GM23248 (cell line): ENCODE measurements around the gene DYNC1H1. TPM values are rescaled to one million over a fixed set of nuclear protein-coding genes. Genes with fewer than 3 reads are reported as not detected.
A peak's percentile ranks its signal among the peaks of the same experiment; 100 is the strongest.
"Not testable (repeated sequence)": the region's sequence is repeated elsewhere in the genome, so short reads cannot be mapped to it uniquely, and the experiment has no call there.

Source experiments
- DNase-seq: peaks from one replicate; pipeline ENCODE4 v3.0.0-alpha.2; 2015
- H2AFZ ChIP-seq: fragments of 200-600 bp; sonication (generic); 2 replicates; pipeline ENCODE4 v1.6.1; 2016; ENCODE audit warnings: antibody characterized with exemption
- H3F3A ChIP-seq: fragments of 200-600 bp; sonication (generic); 2 replicates; pipeline ENCODE4 v1.6.1; 2016; ENCODE audit warnings: mild to moderate bottlenecking, antibody characterized with exemption, mixed run types; ENCODE audit not compliant: insufficient read depth
- H3K27ac ChIP-seq: fragments of 200-600 bp; sonication (generic); 2 replicates; pipeline ENCODE4 v1.5.1; 2016; ENCODE audit warnings: mild to moderate bottlenecking
- H3K27me3 ChIP-seq: fragments of 200-600 bp; sonication (generic); replicated peaks from 2 replicates; pipeline ENCODE4 v1.6.1; 2016; ENCODE audit warnings: mild to moderate bottlenecking; ENCODE audit not compliant: insufficient read depth
- H3K36me3 ChIP-seq: fragments of 200-600 bp; sonication (generic); 2 replicates; pipeline ENCODE4 v1.6.1; 2016; ENCODE audit warnings: low read depth, mild to moderate bottlenecking
- H3K4me1 ChIP-seq: fragments of 200-600 bp; sonication (generic); 2 replicates; pipeline ENCODE4 v1.6.1; 2016; ENCODE audit warnings: mild to moderate bottlenecking; ENCODE audit not compliant: insufficient read depth
- H3K4me2 ChIP-seq: fragments of 200-600 bp; sonication (generic); one replicate; pipeline ENCODE4 v1.6.1; 2016; ENCODE audit warnings: mild to moderate bottlenecking; ENCODE audit not compliant: unreplicated experiment
- H3K4me3 ChIP-seq: fragments of 200-600 bp; sonication (generic); 2 replicates; pipeline ENCODE4 v1.5.1; 2016; ENCODE audit warnings: mild to moderate bottlenecking
- H3K79me2 ChIP-seq: fragments of 200-600 bp; sonication (generic); 2 replicates; pipeline ENCODE4 v1.6.1; 2016; ENCODE audit warnings: mild to moderate bottlenecking; ENCODE audit not compliant: insufficient read depth
- H3K9ac ChIP-seq: fragments of 200-600 bp; sonication (generic); 2 replicates; pipeline ENCODE4 v1.6.1; 2016; ENCODE audit warnings: mild to moderate bottlenecking
- H3K9me2 ChIP-seq: fragments of 200-600 bp; sonication (generic); 2 replicates; pipeline ENCODE4 v1.6.1; 2016; ENCODE audit warnings: mixed run types, mild to moderate bottlenecking, moderate library complexity; ENCODE audit not compliant: insufficient read depth
- H3K9me3 ChIP-seq: fragments of 200-600 bp; sonication (generic); one replicate; pipeline ENCODE4 v1.6.1; 2017; ENCODE audit warnings: low read depth
- H4K20me1 ChIP-seq: fragments of 200-600 bp; sonication (generic); 2 replicates; pipeline ENCODE4 v1.6.0; 2016; ENCODE audit not compliant: insufficient read depth
- EZH2 ChIP-seq: fragments of 200-600 bp; sonication (generic); IDR thresholded peaks from 2 replicates; pipeline ENCODE4 v1.6.1; 2018; ENCODE audit warnings: antibody characterized with exemption, mild to moderate bottlenecking; ENCODE audit not compliant: insufficient read depth, poor library complexity, severe bottlenecking
- EZH2phosphoT487 ChIP-seq: fragments of 200-600 bp; sonication (generic); IDR thresholded peaks from 2 replicates; pipeline ENCODE4 v1.6.1; 2018; ENCODE audit warnings: antibody characterized with exemption, moderate library complexity, mild to moderate bottlenecking, low read depth; ENCODE audit not compliant: insufficient read depth
- WGBS, 2 experiments: methylation state at CpG; one replicate each; pipeline ENCODE4 v1.1.6; 2015 to 2017; ENCODE audit warnings: low lambda C conversion rate in 2 of 2, low coverage in 1 of 2; ENCODE audit errors: missing lambda C conversion rate in 2 of 2; 5-methylcytosine and 5-hydroxymethylcytosine counted together
- in situ Hi-C: fragments of 300-500 bp; cut with MboI; formaldehyde crosslinking; loops from 2 replicates; pipeline ENCODE4 v1.15.0; 2020
- polyA plus RNA-seq: library from polyadenylated mRNA; unstranded; fragments of >200 nt; fragmentation: Nextera tagmentation; extraction: Ambion mirVana; gene quantifications from 2 replicates; pipeline ENCODE4 v1.2.1, GENCODE V29; 2016
- total RNA-seq: library from RNA; depleted of rRNA; stranded (reverse); fragments of >200 nt; shearing (Covaris generic); gene quantifications from 2 replicates; pipeline ENCODE4 v1.2.3, GENCODE V29; 2014

DYNC1H1 gene
- total and polyA plus RNA-seq, 2 experiments from 2014 or later, result 181 to 391 TPM

DNA sequence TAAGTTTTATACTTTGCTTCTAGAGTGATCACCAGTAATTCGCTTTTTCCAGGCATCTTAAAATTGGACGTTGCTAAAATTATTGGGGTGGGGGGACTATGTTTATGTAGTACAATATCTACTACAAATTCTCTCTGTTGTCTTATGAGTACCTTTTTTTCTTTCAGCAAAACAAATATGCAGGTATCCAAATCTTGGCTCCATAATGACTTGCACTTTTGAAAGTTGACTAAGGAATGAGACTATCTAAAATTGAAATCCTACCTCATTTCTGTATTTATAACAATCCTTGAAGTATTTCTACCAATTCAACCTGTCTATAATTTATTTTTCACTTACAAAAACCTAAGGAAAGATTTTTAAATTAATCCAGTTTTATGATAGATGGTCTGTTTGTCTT is 2.4 kb downstream of the DYNC1H1 start:
- peak overlapping the region; percentile 95 for H3K4me3 ChIP-seq
- no peak for DNase-seq
- in situ Hi-C loops, result loop anchor here (25.0 kb wide), 1 partner anchor 346 kb away; the partner anchor contains the start of genes MOK and ZNF839
- TF ChIP-seq EZH2, result no peak
- TF ChIP-seq EZH2phosphoT487, result no peak
- no peaks in the 10 kb centered on the region for H3K9me2 ChIP-seq
- H3K27ac ChIP-seq, result peak overlapping the region; percentile 84
- peaks cover 73% of the 10 kb centered on the region for H3K79me2 ChIP-seq
- H3K36me3 ChIP-seq, result peaks cover 14% of the 10 kb centered on the region; the same call in 1 of the 2 replicates
- peak overlapping the region; percentile 92 for H3K4me2 ChIP-seq
- WGBS, 2 experiments, result 32 to 38% methylated on average over 2 of the region's 2 CpGs
- H3K9ac ChIP-seq, result peak overlapping the region; percentile 95
- peaks cover 46% of the 10 kb centered on the region for H3F3A ChIP-seq
- H4K20me1 ChIP-seq, result no peaks in the 10 kb centered on the region
- H2AFZ ChIP-seq, result no peak overlapping the region
- H3K4me1 ChIP-seq, result peaks cover 49% of the 10 kb centered on the region
- H3K9me3 ChIP-seq, result no peaks in the 10 kb centered on the region
- H3K27me3 ChIP-seq, result no peaks in the 10 kb centered on the region

DNA sequence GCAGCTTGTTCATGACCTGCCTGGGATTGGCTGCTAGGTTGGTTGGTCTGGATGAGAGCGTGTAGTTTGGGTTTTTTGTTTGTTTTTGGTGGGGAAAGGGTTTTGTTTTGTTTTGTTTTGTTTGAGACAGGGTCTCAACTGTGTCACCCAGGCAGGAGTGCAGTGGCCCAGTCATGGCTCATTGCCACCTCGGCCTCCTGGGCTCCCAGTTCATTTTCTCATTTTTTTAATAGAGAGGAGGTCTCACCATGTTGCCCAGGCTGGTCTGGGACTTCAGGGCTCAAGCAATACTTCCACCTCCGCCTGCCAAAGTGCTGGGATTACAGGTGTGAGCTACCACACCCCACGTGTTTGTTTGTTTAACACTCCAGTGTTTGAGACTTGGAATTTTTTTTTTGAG is 3.8 kb downstream of the DYNC1H1 start:
- H3K9ac ChIP-seq, result peak overlapping the region; percentile 95; the same call in 1 of the 2 replicates
- no peaks in the 10 kb centered on the region for H3K9me2 ChIP-seq
- H3K9me3 ChIP-seq, result no peaks in the 10 kb centered on the region
- no peaks in the 10 kb centered on the region for H3K27me3 ChIP-seq
- peaks cover 47% of the 10 kb centered on the region for H3F3A ChIP-seq
- peaks cover 50% of the 10 kb centered on the region for H3K4me1 ChIP-seq
- in situ Hi-C loops, result loop anchor here (25.0 kb wide), 1 partner anchor 344 kb away; the partner anchor contains the start of genes MOK and ZNF839
- no peaks in the 10 kb centered on the region for H4K20me1 ChIP-seq
- no peak for DNase-seq
- peak overlapping the region; percentile 92 for H3K4me2 ChIP-seq
- no peak overlapping the region for H3K27ac ChIP-seq
- peaks cover 14% of the 10 kb centered on the region; the same call in 1 of the 2 replicates for H3K36me3 ChIP-seq
- TF ChIP-seq EZH2phosphoT487, result no peak
- no peak for TF ChIP-seq EZH2
- peaks cover 83% of the 10 kb centered on the region for H3K79me2 ChIP-seq
- peak overlapping the region; percentile 95 for H3K4me3 ChIP-seq
- no peak overlapping the region for H2AFZ ChIP-seq
- WGBS, 2 experiments, result 96 to 98% methylated on average over 4 of the region's 4 CpGs

DNA sequence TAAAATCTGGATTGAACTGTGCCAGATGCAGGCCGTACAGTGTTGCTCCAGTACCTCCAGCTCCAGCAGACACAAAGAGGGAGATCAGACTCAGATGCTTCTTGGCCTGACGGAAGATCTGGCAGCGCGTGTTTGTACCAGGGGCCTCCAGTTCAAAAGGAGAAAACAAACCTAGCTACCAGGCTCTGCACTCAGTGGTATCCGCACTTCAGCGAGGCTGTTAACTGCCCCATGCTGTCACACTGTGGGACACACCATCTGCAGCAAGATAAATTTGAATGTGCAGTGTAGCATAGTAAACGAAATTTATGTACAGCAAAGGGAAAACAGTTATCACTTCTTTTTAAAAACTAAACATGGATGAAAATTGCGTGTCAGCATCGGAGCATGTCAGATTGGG is 5.1 kb downstream of the DYNC1H1 start:
- Histone ChIP-seq H3K27ac (no peak overlapping the region), H3K27me3 (no peaks in the 10 kb centered on the region), H3K9ac (no peak overlapping the region), H3K4me1 (peaks cover 58% of the 10 kb centered on the region), H2AFZ (no peak overlapping the region), H4K20me1 (no peaks in the 10 kb centered on the region), H3K4me2 (no peak overlapping the region), H3K9me3 (no peaks in the 10 kb centered on the region), H3K4me3 (no peak overlapping the region), H3K9me2 (no peaks in the 10 kb centered on the region), H3K79me2 (peaks cover 95% of the 10 kb centered on the region), H3K36me3 (peaks cover 14% of the 10 kb centered on the region; the same call in 1 of the 2 replicates), H3F3A (peaks cover 58% of the 10 kb centered on the region)
- no peak for DNase-seq
- in situ Hi-C loops, result loop anchor here (25.0 kb wide), 1 partner anchor 343 kb away; the partner anchor contains the start of genes MOK and ZNF839
- WGBS, 2 experiments, result 85 to 87% methylated on average over 9 of the region's 9 CpGs
- TF ChIP-seq EZH2phosphoT487 (no peak), EZH2 (no peak)

DNA sequence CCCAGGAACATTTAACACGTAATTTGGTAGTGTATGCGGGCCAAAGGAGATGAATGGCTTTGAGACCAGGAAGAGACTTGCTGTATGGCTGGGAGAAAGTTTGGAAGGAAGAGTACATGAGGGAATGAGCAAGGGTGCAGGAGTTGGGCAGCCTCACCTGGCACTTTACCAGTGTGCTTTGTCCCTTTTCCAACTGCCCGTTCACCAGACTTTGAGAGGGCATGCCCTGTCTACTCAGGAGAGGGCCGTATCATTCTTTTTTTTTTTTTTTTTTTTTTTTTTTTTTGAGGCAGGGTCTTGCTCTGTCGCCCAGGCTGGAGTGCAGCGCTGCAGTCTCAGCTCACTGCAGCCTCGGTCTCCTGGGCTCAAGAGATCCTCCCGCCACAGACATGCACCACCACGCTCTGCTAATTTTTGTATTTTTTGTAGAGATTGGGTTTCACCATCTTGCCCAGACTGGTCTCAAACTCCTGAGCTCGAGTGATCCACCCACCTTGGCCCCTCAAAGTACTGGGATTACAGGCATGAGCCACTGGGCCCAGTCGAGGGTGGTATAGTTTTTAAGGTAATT is 6.5 kb downstream of the DYNC1H1 start:
- Histone ChIP-seq H3K4me2 (peak overlapping the region; percentile 93), H3K9me3 (no peaks in the 10 kb centered on the region), H3K27ac (peak overlapping the region; percentile 95), H3K4me1 (peaks cover 64% of the 10 kb centered on the region), H3K79me2 (peaks cover 95% of the 10 kb centered on the region), H3K36me3 (peaks cover 14% of the 10 kb centered on the region; the same call in 1 of the 2 replicates), H3K4me3 (no peak overlapping the region), H3K27me3 (no peaks in the 10 kb centered on the region), H3F3A (peaks cover 64% of the 10 kb centered on the region), H4K20me1 (no peaks in the 10 kb centered on the region), H2AFZ (no peak overlapping the region), H3K9me2 (no peaks in the 10 kb centered on the region), H3K9ac (peak overlapping the region; percentile 75)
- TF ChIP-seq EZH2phosphoT487 (no peak), EZH2 (no peak)
- 82 to 83% methylated on average over 11 of the region's 11 CpGs for WGBS, 2 experiments
- no peak for DNase-seq
- in situ Hi-C loops, result loop anchor here (25.0 kb wide), 1 partner anchor 341 kb away; the partner anchor contains the start of genes MOK and ZNF839

DNA sequence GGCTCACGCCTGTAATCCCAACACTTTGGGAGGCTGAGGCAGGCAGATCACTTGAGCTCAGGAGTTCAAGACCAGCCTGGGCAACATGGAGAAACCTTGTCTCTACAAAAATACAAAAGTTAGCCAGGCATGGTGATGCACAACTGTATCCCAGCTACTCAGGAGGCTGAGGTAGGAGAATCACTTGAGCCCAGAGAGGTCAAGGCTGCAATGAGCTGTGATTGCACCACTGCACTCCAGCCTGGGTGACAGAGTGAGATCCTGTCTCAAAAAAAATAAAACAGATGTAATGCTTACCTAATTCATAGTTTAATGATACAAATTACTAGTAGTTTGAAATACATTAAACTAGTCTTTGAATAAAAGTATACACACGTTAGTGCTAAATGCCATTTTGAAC is 7.1 kb downstream of the DYNC1H1 start:
- Histone ChIP-seq H3K9ac (peak overlapping the region; percentile 75), H3K4me2 (peak overlapping the region; percentile 93), H3K36me3 (peaks cover 18% of the 10 kb centered on the region; the same call in 1 of the 2 replicates), H3K4me3 (peak overlapping the region; percentile 65), H3K27ac (peak overlapping the region; percentile 95), H3K79me2 (peaks cover 95% of the 10 kb centered on the region), H3F3A (peaks cover 62% of the 10 kb centered on the region), H3K4me1 (peaks cover 60% of the 10 kb centered on the region)
- H2AFZ ChIP-seq, H3K27me3 ChIP-seq, H3K9me3 ChIP-seq, H4K20me1 ChIP-seq, H3K9me2 ChIP-seq: not testable (repeated sequence)
- DNase-seq, result peak; percentile 32
- in situ Hi-C loops, result loop anchor here (25.0 kb wide), 1 partner anchor 341 kb away; the partner anchor contains the start of genes MOK and ZNF839
- 42 to 44% methylated on average over 2 of the region's 2 CpGs for WGBS, 2 experiments
